NCI-H128 (cell line): ENCODE data around the gene RALB.

Experiments
- DNase-seq: peaks from one replicate; lab custom pipeline; 2025; ENCODE audit not compliant: unreplicated experiment; lab: John Stamatoyannopoulos, UW

Gene RALB

GRCh38 chr2:120252225-120253020 is at the start of gene RALB:
Gene RALB, plus strand, starts transcription at chr2:120252852. Its CDS starts 25,813 bp downstream, at chr2:120278665.
- peak; percentile 90 for DNase-seq

- DNase-seq: no peak
Observed at GRCh38 chr2:120203251-120204021, 49.2 kb upstream of the RALB start.

- no peak for DNase-seq
Observed at GRCh38 chr2:120204022-120204405, 48.6 kb upstream of the RALB start.

- DNase-seq: no peak
Observed at GRCh38 chr2:120204417-120204816, 48.2 kb upstream of the RALB start.

- DNase-seq: no peak
Observed at GRCh38 chr2:120204945-120205670, 47.5 kb upstream of the RALB start.

- no peak for DNase-seq
Observed at GRCh38 chr2:120206022-120206581, 46.5 kb upstream of the RALB start.

GRCh38 chr2:120208381-120209353 is 44.0 kb upstream of the RALB start:
- no peak for DNase-seq

- no peak for DNase-seq
Observed at GRCh38 chr2:120209427-120210269, 43.0 kb upstream of the RALB start.

- no peak for DNase-seq
Observed at GRCh38 chr2:120210270-120210693, 42.4 kb upstream of the RALB start.

- DNase-seq: no peak
Observed at GRCh38 chr2:120218181-120218580, 34.5 kb upstream of the RALB start.

GRCh38 chr2:120219291-120219690 is 33.4 kb upstream of the RALB start:
- no peak for DNase-seq

- no peak for DNase-seq
Observed at GRCh38 chr2:120219766-120220165, 32.9 kb upstream of the RALB start.

- no peak for DNase-seq
Observed at GRCh38 chr2:120220756-120221155, 31.9 kb upstream of the RALB start.

GRCh38 chr2:120221616-120222015 is 31.0 kb upstream of the RALB start:
- no peak for DNase-seq

GRCh38 chr2:120222186-120223033 is 30.2 kb upstream of the RALB start:
- DNase-seq: no peak

GRCh38 chr2:120223034-120223912 is 29.4 kb upstream of the RALB start, which contains the start of gene TMEM185B:
Gene TMEM185B, minus strand, starts transcription at chr2:120223400. Its CDS starts 424 bp downstream, at chr2:120222976.
- DNase-seq: peak; percentile 54

- no peak for DNase-seq
Observed at GRCh38 chr2:120224256-120224655, 28.4 kb upstream of the RALB start.
